GM19099 (cell line): Measurements from ENCODE around the gene FAM9A.

Experiments
- POLR2A ChIP-seq: IDR thresholded peaks from 3 replicates; pipeline ENCODE4 v1.6.1; 2011; ENCODE audit warnings: low read depth; ENCODE audit not compliant: insufficient read length; ENCODE audit errors: extremely low read depth

The FAM9A gene

GRCh38 chrX:8801041-8801599 lies at the start of gene FAM9A:
Gene FAM9A, minus strand, starts transcription at chrX:8801383. Its CDS starts 1,212 bp downstream, at chrX:8800171.
- TF ChIP-seq POLR2A: no peak

GRCh38 chrX:8850478-8850877 lies 49.3 kb upstream of the FAM9A start:
- TF ChIP-seq POLR2A: no peak

GRCh38 chrX:8849945-8850344 lies 48.8 kb upstream of the FAM9A start:
- no peak for TF ChIP-seq POLR2A

GRCh38 chrX:8849458-8849857 lies 48.3 kb upstream of the FAM9A start:
- no peak for TF ChIP-seq POLR2A

- no peak for TF ChIP-seq POLR2A
Measured at GRCh38 chrX:8848911-8849310, 47.7 kb upstream of the FAM9A start.

- TF ChIP-seq POLR2A: no peak
Measured at GRCh38 chrX:8848441-8848840, 47.3 kb upstream of the FAM9A start.

GRCh38 chrX:8847360-8847759 lies 46.2 kb upstream of the FAM9A start:
- no peak for TF ChIP-seq POLR2A

GRCh38 chrX:8846266-8846665 lies 45.1 kb upstream of the FAM9A start:
- no peak for TF ChIP-seq POLR2A

- no peak for TF ChIP-seq POLR2A
Measured at GRCh38 chrX:8845469-8845868, 44.3 kb upstream of the FAM9A start.

GRCh38 chrX:8845060-8845459 lies 43.9 kb upstream of the FAM9A start:
- TF ChIP-seq POLR2A: no peak

GRCh38 chrX:8844157-8844556 lies 43.0 kb upstream of the FAM9A start:
- no peak for TF ChIP-seq POLR2A

- TF ChIP-seq POLR2A: no peak
Measured at GRCh38 chrX:8841911-8842310, 40.7 kb upstream of the FAM9A start.

- no peak for TF ChIP-seq POLR2A
Measured at GRCh38 chrX:8834392-8834791, 33.2 kb upstream of the FAM9A start.

- no peak for TF ChIP-seq POLR2A
Measured at GRCh38 chrX:8832582-8833378, 31.6 kb upstream of the FAM9A start.

GRCh38 chrX:8823698-8824097 lies 22.5 kb upstream of the FAM9A start:
- no peak for TF ChIP-seq POLR2A

GRCh38 chrX:8822002-8822401 lies 20.8 kb upstream of the FAM9A start:
- TF ChIP-seq POLR2A: no peak
